NCI-H1436 (cell line): Measurements from ENCODE around the gene SEMA3F.

Experiments used
- DNase-seq: peaks from one replicate; lab custom pipeline; 2025; lab: John Stamatoyannopoulos, UW

SEMA3F gene

DNA sequence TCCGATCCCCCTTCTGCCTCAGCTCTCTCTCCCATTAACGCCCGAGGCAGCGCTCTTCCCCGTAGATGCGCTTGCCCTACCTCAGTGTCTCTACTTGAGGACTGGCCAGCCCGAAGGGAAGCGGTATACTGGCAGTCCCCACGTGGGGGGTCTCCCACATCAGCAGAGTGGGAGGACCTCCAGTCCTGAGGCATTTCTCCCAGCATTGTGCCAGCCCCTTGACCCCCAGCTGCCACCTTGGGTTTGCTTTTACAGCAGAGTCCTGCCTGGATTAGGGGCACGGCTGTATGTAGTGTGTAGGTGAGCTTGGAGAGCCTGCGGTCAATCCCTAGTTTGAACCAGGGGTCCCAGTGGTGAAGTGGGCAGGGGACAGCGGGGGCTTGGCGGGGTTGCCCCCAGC, 767 bp downstream of the SEMA3F start:
- DNase-seq, result no peak

DNA sequence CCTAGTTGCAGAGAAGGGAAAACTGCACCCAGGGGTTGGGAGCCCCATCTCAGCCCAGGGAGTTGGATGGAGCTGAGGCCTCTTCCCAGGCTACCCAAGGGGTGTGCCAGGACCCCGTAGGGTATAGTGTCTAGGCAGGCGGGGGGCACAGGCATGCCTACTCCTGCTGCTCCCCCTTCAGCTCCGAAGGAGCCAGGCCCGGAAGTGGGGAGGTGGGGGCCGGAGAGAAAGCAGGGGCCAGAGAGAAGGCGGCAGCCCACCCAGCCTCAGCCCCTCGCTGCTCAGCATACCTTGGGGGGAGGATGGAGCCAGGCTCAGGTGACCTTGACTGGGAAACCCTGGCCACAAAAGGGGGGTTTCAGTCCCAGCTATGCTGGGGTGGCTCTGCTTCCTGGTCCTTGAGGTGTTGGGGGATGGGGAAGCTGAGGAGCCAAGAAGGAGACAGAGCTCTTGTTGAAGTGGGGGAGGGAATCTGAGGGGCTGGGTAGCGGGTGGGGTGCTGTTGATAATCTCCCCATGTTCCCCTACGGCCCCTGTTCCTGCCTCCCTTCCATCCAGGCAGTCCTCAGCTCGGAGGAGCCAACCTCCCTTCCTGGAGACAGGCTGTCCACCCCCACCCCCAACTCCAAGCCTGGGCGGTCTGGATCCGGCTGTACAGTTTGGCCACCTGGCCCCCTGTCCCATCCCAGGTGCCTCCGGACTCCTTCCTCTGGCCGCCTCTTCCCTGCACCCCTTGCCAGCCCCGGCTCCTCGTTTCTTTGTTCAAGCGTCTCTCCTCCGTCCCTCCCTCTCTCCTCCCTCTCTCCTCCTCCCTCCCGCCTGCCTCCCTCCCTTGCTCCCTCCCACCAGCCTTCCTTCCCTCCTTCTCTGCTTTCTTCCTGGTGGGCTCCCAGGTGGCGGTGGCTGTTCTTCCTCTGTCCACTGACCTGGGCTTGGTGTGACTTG, 1.7 kb downstream of the SEMA3F start:
- no peak for DNase-seq

DNA sequence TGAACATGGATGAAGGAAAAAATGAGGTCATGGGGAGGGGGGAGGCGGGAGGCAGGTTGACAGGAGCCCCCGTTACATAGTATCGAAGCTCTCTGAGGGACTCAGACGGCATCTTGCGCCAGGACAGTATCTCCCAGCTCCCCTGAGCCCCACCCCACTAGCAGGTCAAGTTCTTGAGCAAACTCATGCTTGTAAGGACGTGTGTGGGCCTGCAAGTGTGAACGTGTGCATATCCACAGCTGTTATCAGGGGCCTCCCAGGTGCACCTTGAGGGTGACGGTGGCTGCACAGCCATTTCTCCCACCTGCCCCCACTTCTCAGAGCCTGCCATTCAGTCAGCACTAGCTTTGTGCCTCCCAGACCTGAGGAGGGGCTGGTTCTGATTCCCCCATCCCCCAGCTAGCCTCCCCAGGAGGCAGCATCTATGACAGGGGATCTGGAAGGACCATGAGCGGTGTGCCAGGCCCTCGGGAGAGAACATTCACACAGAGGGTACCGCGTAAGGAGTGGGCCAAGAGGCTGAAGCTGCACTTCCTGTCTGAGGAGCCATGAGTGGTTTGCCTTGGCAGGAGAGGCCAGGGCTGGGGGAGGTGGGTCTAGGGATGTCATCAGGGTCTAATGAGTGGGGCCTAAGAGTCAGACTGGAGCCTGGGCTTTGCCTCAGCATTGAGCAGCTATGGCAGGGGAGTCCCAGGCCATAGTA, 2.9 kb downstream of the SEMA3F start:
- no peak for DNase-seq

DNA sequence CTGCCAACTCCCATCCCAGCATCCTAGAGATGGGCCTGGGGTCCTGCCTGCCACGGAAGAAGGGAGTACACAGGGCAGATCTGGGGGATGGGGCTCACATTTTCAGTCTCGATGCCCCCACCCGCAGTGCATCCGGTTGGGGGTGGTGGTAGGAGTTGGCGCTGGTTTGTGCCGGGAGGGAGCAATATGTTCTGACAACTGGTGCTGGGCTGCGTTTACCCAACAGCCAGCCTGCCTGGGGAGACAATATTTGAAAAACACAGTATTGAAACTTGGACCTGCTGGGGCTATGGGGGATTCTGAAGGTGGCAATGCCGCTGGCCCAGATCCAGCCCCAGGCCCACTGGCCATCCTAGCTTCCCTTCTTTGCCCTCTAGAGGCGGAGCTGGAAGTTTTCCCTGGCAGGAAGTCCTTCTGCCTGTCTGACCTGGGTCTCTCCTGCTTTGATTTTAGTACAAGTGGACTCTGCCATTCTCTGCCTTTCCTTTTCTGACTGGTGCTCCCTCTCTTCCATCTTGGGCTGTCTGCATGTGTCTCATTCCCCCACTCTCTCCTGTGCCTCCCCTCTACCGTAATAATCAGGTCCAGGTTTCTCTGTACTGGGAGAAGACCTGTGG, 3.5 kb downstream of the SEMA3F start:
- DNase-seq, result no peak

DNA sequence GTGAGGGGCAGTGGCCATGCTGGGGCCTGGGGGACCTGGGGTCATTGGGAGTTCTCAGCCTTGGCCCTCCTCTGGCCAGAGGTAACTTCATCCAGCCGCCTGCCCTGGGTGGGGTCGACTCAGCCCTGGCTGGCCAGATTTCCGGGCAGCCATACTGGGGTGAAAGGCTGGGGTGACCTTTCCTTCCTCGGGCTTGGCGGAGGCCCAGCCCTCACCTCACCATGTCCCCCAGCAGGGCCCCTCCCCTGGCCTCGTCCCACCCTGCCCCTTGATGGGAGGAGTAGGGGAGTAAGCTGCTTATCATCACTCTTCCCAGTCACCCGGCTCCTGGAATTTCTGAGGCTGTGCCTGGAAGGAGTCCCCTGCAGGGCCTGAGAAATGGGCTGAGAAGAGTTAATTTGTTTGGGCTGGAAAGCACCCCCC, 5.4 kb downstream of the SEMA3F start:
- DNase-seq, result no peak

DNA sequence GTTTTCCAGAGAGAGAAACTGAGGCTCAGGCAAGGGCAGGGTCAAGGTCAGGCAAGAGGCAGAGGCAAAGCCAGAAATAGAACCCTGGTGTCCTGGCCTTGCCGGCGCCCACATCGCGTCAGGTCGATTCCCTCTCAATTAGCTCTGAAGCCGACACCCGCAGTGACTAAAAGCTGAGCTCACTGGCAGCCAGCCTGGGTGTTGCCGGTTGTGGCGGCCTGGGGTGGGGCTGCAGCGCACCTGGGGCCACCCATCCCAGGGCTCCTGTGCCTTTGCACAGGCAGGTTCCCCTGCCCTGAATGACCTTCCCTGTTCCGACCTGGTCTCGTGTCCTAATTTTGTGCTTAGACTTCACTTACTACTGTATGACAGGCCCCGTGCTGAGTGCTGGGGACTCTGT, 6.2 kb downstream of the SEMA3F start:
- no peak for DNase-seq

DNA sequence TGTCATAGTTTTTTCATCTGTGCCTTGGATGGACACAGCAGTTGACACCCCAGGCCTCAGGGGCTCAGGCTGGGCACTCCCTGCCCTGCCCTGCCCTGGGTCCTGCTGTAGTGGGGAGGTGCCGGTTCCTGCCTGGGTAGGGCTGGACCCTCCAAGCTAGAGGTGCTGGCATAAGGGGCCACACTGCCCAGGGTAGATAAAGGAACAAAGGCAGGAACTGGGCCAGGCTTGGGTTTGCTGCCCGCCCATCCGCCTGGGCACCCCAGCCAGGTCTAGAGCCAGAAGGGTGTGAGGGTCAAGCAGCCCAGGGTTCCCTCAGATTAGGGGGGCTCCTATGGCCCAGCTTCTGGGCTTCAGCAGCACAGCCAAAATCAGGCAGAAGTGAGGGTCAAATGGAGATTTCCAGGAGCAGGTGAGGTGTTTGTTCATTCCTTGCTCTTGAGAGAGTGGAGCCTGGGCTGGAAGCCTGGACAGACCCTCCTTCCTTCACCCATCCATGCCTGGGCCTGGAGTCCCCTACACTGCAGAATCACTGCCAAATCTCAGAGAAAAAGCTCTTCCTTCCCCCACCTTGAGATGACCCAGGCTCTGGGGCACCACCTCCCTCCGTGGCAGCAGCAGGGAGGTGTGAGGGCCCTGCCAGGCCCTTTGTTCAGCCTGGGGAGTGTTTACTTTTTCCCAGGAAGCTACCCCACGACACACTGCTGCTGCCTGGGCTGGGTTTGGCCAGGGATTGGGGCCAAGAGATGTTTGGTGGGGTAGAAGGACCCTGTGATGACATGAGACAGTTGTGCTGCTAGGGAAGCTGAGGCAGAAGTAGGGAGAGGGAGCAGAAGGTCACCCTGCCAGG, 7.1 kb downstream of the SEMA3F start:
- DNase-seq, result no peak

DNA sequence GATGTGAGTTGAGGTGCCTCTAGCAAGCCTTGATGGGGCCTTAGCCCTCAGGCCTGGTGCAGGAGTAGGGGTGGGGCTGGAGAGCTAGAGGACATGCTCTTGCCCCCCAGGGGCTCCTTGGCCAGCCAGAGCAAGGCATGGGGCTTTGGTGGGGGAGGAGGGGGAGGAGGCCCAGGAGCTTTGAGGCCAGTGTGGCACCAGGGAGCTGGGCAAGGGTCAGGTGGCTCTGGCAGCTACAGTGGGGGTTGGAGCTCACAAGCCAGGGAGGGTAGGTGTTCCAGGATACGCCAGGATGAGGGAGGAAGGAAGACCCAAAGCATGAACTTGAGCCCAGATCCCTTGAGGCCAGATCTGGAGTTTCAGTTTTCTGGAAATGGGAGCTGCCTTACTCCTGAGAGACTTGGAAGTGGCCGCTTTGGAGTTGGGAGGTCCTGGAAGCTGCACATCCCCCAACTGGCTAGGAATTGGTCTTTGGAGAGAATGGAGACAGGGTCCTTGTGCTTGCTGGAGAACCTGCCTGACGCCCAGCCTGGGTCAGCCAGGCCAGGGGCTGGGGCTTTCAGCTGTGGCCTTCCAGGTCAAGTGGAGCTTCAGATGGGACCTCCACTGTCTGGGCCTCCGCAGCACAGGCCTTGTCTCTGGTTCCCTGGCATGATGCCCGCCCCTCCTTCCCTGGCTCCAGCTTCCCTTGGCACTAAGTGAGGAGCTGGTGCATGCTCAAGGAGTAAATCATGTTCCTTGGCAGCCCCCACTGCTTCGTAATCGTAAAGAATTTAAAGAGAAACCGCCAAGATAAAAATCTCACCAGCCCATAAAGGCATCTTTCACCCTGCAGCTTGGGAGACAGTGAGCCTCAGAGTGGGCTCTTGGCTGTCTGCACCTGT, 8.7 kb downstream of the SEMA3F start:
- DNase-seq, result no peak

DNA sequence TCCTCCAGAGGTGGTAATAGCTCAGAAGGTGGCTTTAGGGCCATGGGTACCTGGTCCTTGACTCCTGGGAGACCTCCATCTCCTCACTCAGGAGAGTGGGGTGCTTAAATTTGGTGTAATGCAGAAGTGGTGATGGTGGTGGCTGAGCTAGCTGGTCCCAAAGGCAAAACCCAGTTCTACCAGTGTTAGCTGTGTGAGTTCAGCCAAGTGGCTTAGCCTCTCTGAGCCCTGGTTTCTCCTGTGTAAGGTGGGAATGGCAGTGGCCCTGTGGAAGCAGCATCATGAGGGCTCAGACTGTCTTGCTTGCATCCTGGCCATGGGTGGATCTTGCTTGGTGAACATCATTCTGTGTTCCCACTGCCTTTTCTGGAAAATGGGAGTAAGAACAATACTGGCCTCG, 9.4 kb downstream of the SEMA3F start:
- DNase-seq, result no peak

DNA sequence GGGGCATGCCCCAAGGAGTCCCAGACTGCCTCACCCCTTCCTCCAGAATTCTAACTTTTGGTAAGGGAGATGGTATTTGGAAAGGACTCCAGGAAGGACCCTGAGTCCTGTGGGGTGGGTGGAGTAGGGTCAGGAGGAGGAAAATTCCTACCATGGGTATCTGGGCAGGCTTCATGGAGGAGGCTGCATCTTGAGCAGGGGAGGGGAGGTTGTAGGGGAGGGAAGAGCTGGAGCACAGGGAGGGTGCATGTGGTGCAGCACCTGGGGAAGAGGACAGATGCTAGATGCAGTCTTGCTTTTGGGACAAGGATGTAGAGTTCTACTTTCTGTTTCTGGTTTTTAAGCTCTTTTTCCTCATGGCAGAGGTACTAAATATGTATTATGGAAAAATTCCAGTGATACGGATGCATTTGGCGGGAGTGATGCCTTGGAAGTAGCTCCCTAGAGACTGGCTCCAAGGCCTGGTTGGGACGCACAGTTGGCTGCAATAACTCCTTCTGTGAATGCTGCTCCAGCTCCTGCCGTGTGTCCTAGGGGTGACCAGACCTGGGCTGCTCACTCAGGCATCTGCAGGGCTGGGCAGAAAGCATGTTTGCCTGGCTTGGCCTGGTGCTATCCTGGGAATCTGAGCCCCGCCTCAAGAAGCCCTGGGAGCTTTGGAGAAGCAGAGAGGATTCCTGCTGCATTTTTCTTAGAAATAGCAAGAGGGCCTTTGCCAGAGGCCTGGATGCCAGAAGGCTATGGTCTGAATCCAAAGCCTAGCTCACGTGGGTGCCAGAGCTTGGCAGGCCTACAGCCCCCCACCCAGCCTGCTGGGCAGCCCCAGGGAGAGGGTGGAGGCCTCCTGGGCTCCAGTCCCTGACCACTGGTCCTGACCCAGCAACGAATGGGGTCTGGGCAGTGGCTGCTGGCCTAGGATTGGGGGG, 10.1 kb downstream of the SEMA3F start:
- no peak for DNase-seq

DNA sequence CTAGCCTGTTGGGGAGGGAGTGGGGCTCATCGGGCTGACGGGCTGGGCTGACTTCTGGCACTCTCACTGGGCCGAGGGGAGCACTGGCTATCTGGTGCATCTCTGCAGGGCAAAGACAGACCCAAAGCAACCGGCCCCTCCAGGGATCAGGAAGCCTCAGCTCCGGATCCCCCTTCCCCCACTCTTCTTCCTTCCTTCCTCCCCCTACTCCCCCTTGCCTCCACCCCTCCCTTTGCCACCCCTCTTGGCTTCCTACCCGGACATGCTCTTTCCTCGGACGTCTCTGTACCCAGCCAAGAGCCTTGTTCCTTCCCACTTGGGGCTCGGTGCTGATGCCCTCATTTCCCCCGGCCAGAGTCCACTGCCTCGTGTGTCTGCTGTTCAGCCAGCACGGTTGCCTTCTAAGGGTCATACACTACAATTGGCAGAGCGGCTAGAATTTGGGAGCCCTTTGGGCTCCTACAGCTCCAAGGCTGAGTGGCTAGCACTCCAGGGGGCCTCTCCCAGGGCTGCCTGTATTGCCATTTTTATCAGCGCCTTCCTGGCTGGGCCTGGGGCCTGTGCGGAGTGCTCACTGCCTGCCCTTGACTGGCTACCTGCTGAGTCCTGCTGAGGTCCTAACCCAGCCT, 10.9 kb downstream of the SEMA3F start:
- DNase-seq, result no peak

DNA sequence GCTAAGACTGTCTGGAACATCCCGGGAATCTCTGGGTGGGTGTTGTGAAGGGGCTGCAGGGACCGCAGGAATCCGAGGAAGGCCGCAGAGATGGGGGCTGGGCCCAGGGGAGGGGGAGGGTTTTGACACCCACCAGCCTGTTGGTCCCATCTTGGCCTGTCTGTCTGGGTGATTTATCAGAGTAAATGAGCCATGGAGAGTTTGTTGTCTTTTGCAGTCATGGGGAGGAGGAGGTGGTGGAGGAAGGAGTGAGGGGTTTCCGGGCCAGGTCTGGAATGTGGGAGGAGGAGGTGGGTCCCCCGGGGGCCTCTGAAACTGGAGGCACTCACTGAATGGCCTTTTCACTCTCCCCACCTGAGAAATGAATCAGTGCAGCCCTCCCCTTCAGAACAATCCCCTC, 11.5 kb downstream of the SEMA3F start:
- no peak for DNase-seq

DNA sequence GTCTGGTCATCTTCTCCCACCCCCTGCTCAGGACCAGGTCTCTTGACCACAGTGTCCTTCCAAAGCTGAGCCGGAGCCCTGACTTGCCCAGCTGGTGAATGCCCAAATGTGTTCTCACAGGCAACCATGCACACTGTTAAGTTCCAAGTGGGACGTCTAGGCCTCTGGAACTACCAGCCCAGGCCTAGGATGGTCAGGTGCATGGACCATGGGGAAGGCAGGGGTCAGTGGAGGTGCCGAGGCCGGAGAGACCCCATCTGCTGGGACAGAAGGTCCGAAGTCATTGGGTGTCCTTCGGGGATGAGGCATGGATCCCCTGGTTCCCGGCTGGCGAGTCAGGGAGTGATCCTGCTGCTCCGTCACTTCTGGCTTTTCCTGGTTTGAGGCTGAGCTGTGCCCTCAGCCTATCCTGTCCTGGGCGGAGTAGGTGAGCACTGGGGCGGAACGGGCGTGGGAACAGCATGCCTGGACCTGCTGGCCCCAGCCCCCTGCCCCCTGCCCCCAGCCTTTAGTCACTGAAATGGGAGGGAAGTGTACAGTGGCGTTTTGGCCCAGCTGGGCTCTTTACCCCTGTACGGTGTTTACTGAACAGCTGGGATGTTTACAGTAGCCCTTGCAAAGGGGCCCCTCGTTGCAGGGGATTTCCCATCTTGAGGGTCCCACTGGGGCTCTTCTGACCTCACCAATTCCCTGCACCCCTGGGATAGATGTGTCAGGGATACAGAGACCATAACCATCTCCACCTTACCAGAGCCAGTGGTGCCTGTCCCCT, 12.1 kb downstream of the SEMA3F start:
- no peak for DNase-seq

DNA sequence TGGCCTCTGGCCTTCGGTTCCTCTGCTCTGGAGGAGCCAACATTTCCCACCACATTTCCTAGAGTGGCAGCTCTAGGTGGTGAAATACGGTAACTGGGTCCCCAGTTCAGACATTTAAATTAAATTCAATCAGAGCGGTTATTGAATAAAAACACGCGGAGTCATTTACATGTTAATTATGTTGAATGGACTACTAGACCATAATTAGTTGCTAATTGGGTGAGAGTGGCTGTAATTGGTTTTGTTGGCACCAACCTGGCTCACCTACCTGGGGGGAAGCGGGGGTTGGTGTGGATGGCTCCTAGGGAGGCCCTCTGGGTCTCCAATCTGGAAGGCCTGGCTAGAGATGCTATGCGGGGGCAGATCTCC, 12.7 kb downstream of the SEMA3F start:
- DNase-seq, result no peak

DNA sequence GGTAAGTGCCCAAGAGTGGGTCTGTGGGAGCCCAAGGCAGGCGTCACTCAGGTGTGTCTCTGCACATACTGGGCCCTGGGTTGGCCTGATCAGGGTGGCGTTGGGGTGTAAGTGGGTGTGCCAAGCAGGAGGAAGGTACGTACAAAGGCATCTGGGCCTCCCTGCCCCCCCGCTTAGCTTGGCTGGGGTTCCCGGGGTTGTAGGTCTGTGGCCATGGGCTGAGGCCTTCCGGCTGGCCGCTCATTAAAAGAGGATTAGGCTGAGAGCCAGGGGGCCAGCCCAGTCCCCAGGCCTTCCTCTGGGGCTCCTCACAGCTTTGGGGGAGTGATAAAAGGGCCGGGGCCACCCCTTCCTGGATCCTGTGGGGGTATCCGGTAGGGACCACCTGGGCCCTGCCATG, 13.3 kb downstream of the SEMA3F start:
- DNase-seq, result no peak

DNA sequence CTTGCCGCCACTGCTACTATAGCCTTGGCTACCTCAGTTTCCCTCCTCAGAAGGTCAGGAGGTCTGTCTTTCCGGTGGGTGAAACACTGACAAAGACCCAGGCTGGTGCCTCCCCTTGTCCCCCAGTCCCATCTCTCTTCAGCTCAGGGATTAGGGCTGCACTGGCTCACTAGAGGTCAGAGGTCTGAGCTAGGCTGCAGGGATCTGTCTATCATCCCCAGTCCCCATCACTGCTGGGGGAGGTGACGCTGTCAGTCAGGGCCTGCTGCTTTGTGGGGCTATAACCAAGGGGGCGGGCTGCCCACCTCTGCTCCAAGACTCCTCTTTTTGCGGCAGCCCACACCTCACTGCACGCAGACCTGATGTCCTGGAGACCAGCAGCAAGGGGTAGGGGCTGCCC, 13.7 kb downstream of the SEMA3F start:
- no peak for DNase-seq

DNA sequence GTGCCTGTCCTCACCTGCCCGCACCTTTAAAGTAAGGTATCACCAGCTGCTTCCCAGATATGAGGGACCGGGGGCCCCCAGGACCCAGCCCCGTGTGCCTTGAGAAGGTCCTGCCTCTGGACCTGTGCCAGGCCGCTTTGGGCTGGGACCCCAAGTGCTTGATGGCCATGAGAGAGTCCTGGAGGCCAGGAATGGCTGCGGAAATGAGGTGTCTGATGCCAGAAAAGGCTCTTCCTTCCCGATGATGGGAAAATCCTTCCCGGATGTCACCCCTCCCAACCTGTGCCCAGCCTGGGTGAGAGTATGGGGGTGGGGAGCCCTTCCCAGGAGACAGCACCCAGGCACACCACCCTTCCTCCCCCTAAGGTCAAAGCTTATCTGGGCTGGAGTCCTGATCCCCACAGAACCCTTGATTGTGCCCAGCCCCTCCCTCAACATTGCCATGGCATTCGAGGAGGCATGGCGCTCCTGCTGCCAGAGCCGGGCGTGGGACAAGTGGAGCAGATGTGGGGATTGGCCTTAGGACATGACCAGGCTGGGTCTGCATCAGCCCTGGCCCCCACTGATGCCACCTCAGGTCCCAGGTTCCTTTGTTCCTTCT, 14.2 kb downstream of the SEMA3F start:
- DNase-seq, result no peak

DNA sequence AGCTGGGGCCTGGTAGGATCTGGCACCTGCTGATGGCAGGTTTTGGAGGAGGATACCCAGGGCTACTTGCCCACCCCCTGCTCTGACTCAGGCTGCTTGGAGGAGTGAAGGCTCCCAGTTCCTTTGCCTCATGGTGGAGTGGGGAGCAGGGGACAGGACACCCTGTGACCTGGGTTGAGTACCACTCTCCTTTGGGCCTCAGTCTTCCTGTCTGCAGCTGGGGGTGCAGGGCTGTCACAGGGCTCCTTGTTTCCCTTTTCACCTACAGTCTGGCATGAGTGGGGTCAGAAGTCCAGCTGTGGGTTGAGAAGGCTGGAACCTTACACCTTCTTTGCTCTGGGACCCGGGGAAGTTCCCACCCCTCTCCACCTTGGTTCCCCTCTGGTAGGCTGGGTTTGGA, 14.7 kb downstream of the SEMA3F start:
- no peak for DNase-seq
